A673 (cell line): Measurements from ENCODE around the gene FRMPD4. TPM values are rescaled to one million over a fixed set of nuclear protein-coding genes. Genes with fewer than 3 reads are reported as not detected.

ENCODE experiments used
- BruUV-seq: library from RNA; stranded (reverse); fragments of 400-500 nt; replicated peaks from 2 replicates; lab custom pipeline; 2021; lab: Mats Ljungman, UMichigan
- CTCF ChIA-PET: fragments of 300-600 bp; sonication (Branson Sonifier 250); formaldehyde crosslinking; loops from one replicate; lab custom pipeline; 2022; ENCODE audit warnings: antibody characterized with exemption; lab: Charles Lee
- POLR2A ChIA-PET: fragments of 300-600 bp; sonication (Branson Sonifier 250); formaldehyde crosslinking; loops from one replicate; lab custom pipeline; 2022; ENCODE audit warnings: antibody characterized with exemption; ENCODE audit not compliant: low non-redundant PET; lab: Charles Lee
- DNase-seq: peaks from one replicate; pipeline ENCODE4 v3.0.0-alpha.2; 2015; ENCODE audit warnings: low spot score
- H3K27ac ChIP-seq: fragments of 200-600 bp; sonication (generic); 2 replicates; pipeline ENCODE4 v1.5.1; 2016; ENCODE audit warnings: mixed run types, low read depth, mild to moderate bottlenecking, mixed read lengths, antibody characterized with exemption, low read length; ENCODE audit not compliant: poor library complexity, severe bottlenecking
- H3K27me3 ChIP-seq: fragments of 200-600 bp; sonication (generic); replicated peaks from 2 replicates; pipeline ENCODE4 v1.6.1; 2017; ENCODE audit warnings: mixed run types, low read depth, mild to moderate bottlenecking, mixed read lengths, antibody characterized with exemption, low read length; ENCODE audit not compliant: insufficient read depth, poor library complexity
- H3K36me3 ChIP-seq: fragments of 200-600 bp; sonication (generic); 2 replicates; pipeline ENCODE4 v1.6.1; 2016; ENCODE audit warnings: mixed run types, mild to moderate bottlenecking, mixed read lengths, antibody characterized with exemption, low read length; ENCODE audit not compliant: insufficient read depth, poor library complexity, severe bottlenecking
- H3K4me1 ChIP-seq: fragments of 200-600 bp; sonication (generic); 2 replicates; pipeline ENCODE4 v1.6.1; 2017; ENCODE audit warnings: mixed run types, mild to moderate bottlenecking, mixed read lengths, antibody characterized with exemption, low read length; ENCODE audit not compliant: insufficient read depth, poor library complexity, severe bottlenecking
- H3K4me3 ChIP-seq: fragments of 200-600 bp; sonication (generic); 2 replicates; pipeline ENCODE4 v1.5.1; 2016; ENCODE audit warnings: low read depth, mixed run types, mild to moderate bottlenecking, mixed read lengths, low read length; ENCODE audit not compliant: poor library complexity, severe bottlenecking
- H3K9me3 ChIP-seq: fragments of 200-600 bp; sonication (generic); 2 replicates; pipeline ENCODE4 v1.6.1; 2016; ENCODE audit warnings: mixed run types, low read depth, mild to moderate bottlenecking, mixed read lengths, antibody characterized with exemption, low read length; ENCODE audit not compliant: poor library complexity, severe bottlenecking
- EZH2 ChIP-seq: fragments of 200-600 bp; sonication (generic); IDR thresholded peaks from 2 replicates; pipeline ENCODE4 v1.6.1; 2017; ENCODE audit warnings: borderline replicate concordance, low read depth, mild to moderate bottlenecking, mixed read lengths, antibody characterized with exemption, low read length; ENCODE audit not compliant: poor library complexity, severe bottlenecking
- intact Hi-C: fragments of 100-400 bp; cut with micrococcal nuclease; formaldehyde crosslinking; loops from one replicate; pipeline ENCODE4 v1.10.0; 2022; ENCODE audit not compliant: unreplicated experiment
- total RNA-seq: library from RNA; stranded (reverse); gene quantifications from 2 replicates; pipeline ENCODE4 v1.2.3, GENCODE V29; 2021
- TF ChIP-seq, protein P1 (sequence below): fragments of 300-800, 200-600 bp; sonication (generic); conservative IDR thresholded peaks from 2 replicates; pipeline ENCODE4 v1.5.1; 2017; ENCODE audit warnings: low read depth, mild to moderate bottlenecking, antibody characterized with exemption, low read length, moderate library complexity, mixed read lengths

FRMPD4 gene
- total RNA-seq, 1 experiment from 2014 or later: not detected

GRCh38 chrX:12460929-12461328, 322.7 kb downstream of the FRMPD4 start:
- CTCF ChIA-PET: no interaction called here
- Histone ChIP-seq H3K36me3 (no peaks in the 10 kb centered on the region), H3K27ac (no peak overlapping the region), H3K27me3 (peaks cover 7% of the 10 kb centered on the region), H3K9me3 (no peaks in the 10 kb centered on the region), H3K4me3 (no peak overlapping the region), H3K4me1 (no peaks in the 10 kb centered on the region)
- BruUV-seq: no TSS peak
- POLR2A ChIA-PET: no interaction called here
- no peak for TF ChIP-seq EZH2
- TF ChIP-seq, protein P1, sequence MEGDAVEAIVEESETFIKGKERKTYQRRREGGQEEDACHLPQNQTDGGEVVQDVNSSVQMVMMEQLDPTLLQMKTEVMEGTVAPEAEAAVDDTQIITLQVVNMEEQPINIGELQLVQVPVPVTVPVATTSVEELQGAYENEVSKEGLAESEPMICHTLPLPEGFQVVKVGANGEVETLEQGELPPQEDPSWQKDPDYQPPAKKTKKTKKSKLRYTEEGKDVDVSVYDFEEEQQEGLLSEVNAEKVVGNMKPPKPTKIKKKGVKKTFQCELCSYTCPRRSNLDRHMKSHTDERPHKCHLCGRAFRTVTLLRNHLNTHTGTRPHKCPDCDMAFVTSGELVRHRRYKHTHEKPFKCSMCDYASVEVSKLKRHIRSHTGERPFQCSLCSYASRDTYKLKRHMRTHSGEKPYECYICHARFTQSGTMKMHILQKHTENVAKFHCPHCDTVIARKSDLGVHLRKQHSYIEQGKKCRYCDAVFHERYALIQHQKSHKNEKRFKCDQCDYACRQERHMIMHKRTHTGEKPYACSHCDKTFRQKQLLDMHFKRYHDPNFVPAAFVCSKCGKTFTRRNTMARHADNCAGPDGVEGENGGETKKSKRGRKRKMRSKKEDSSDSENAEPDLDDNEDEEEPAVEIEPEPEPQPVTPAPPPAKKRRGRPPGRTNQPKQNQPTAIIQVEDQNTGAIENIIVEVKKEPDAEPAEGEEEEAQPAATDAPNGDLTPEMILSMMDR: no peak
- no peak for DNase-seq
- intact Hi-C loops: no loop called here

DNA sequence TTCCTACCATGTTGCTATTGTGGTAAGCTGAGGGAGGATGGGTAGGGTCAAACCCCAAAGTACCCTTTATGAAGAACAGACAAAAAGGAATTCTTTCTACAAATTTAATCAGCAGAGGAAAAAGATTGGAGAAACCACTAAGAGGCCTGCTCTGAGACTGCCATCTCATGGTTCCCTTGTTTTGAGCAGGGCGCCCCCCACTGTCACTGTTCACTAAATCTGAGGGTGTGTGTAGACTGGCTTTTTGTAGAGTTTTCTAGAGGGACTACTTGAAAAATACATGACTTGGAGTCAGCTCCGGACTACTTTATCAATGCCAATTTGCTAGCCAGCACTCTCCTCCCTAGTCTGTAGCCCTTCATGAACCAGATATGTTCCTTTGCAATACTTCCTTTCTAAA, 324.8 kb downstream of the FRMPD4 start:
- DNase-seq: no peak
- ChIA-PET CTCF (no interaction called here), POLR2A (no interaction called here)
- TF ChIP-seq EZH2: no peak
- TF ChIP-seq, protein P1: no peak
- Histone ChIP-seq H3K27me3 (no peaks in the 10 kb centered on the region), H3K27ac (no peak overlapping the region), H3K4me3 (no peak overlapping the region), H3K4me1 (no peaks in the 10 kb centered on the region), H3K9me3 (no peaks in the 10 kb centered on the region), H3K36me3 (no peaks in the 10 kb centered on the region)
- no TSS peak for BruUV-seq
- intact Hi-C loops: no loop called here

GRCh38 chrX:12463873-12464272, 325.6 kb downstream of the FRMPD4 start:
- H3K4me1 ChIP-seq: no peaks in the 10 kb centered on the region
- no peaks in the 10 kb centered on the region for H3K9me3 ChIP-seq
- no peaks in the 10 kb centered on the region for H3K27me3 ChIP-seq
- ChIA-PET POLR2A (no interaction called here), CTCF (no interaction called here)
- no peak overlapping the region for H3K4me3 ChIP-seq
- H3K36me3 ChIP-seq: no peaks in the 10 kb centered on the region
- intact Hi-C loops: no loop called here
- no peak for DNase-seq
- no TSS peak for BruUV-seq
- no peak overlapping the region for H3K27ac ChIP-seq
- TF ChIP-seq, protein P1: no peak
- TF ChIP-seq EZH2: no peak
